ENCODE results near the gene TDP1.

- TF ChIP-seq EZH2 (IDR thresholded peaks at IDR 0.05; ENCODE audit: insufficient read depth, poor library complexity, severe bottlenecking) (no peak), EZH2phosphoT487 (IDR thresholded peaks at IDR 0.05; ENCODE audit: insufficient read depth, low read depth) (no peak)
Observed at GRCh38 chr14:90060312-90060964, 104.7 kb downstream of the TDP1 start.
